ENCODE data around the gene RPS5. TPM values are rescaled to one million over a fixed set of nuclear protein-coding genes. Genes with fewer than 3 reads are reported as not detected.

The RPS5 gene
- total and polyA plus RNA-seq, 7 experiments from 2014 or later = 911 to 1,925 (median 1,596) TPM

GRCh38 chr19:58393725-58394033 is 6.6 kb downstream of the RPS5 start:
- peaks cover 5 to 17% (median 7%) of the 10 kb centered on the region in 5 donors for H3K27me3 Mint-ChIP-seq
- H3K36me3 Mint-ChIP-seq = peaks cover 11 to 38% (median 27%) of the 10 kb centered on the region in 5 donors

GRCh38 chr19:58394821-58395219 is 7.8 kb downstream of the RPS5 start:
- no peaks in the 10 kb centered on the region for H3K4me1 ChIP-seq (ENCODE audit: control insufficient read depth in 2 of 2, insufficient read depth in 2 of 2, low read length in 2 of 2)
- Mint-ChIP-seq H3K27me3 (peaks cover 5 to 19% (median 7%) of the 10 kb centered on the region in 5 donors), H3K4me1 (peaks cover 0 to 24% (median 15%) of the 10 kb centered on the region in 7 donors), H3K27ac (peak overlapping the region in 1 of 9 donors; percentile 32), H3K9me3 (no peaks in the 10 kb centered on the region), H3K4me3 (no peak overlapping the region), H3K36me3 (peaks cover 10 to 30% (median 18%) of the 10 kb centered on the region in 5 donors)
- ATAC-seq (no peak), DNase-seq (no peak)
- POLR2A ChIA-PET = interaction anchor here (0.6 to 1.3 kb wide), 2 partner anchors 32 to 115 kb away, joined by 3 read pairs; partner anchors contain the start of gene ZNF497
- H3K27me3 ChIP-seq (ENCODE audit: control insufficient read depth in 2 of 2, insufficient read depth in 2 of 2, low read length in 2 of 2) = peaks cover 3% of the 10 kb centered on the region in 2 donors
- H3K9me3 ChIP-seq (ENCODE audit: control insufficient read depth in 2 of 3, low read length in 3 of 3) = no peaks in the 10 kb centered on the region
- intact Hi-C loops (cut with micrococcal nuclease) = no loop called here
- H3K36me3 ChIP-seq (ENCODE audit: control insufficient read depth in 2 of 3, insufficient read depth in 3 of 3, low read length in 3 of 3) = peaks cover 0 to 54% (median 9%) of the 10 kb centered on the region in 3 experiments
- H3K27ac ChIP-seq (ENCODE audit: low read depth, low read length) = no peak overlapping the region
- CTCF ChIA-PET = no interaction called here
- H3K4me3 ChIP-seq (ENCODE audit: low read length) = no peak overlapping the region

More at GRCh38 chr19:58393725-58394033, 6.6 kb downstream of the RPS5 start:
- Mint-ChIP-seq H3K9me3 (no peaks in the 10 kb centered on the region), H3K27ac (no peak overlapping the region), H3K4me1 (peaks cover 6 to 28% (median 21%) of the 10 kb centered on the region in 7 donors), H3K4me3 (no peak overlapping the region)
- H3K27me3 ChIP-seq (ENCODE audit: control insufficient read depth in 2 of 2, insufficient read depth in 2 of 2, low read length in 2 of 2) = peaks cover 3% of the 10 kb centered on the region in 2 donors
- ChIA-PET POLR2A (no interaction called here), CTCF (no interaction called here)
- peaks cover 0 to 3% of the 10 kb centered on the region in 2 donors for H3K4me1 ChIP-seq (ENCODE audit: control insufficient read depth in 2 of 2, insufficient read depth in 2 of 2, low read length in 2 of 2)
- DNase-seq = no peak
- peaks cover 0 to 54% (median 14%) of the 10 kb centered on the region in 3 experiments for H3K36me3 ChIP-seq (ENCODE audit: control insufficient read depth in 2 of 3, insufficient read depth in 3 of 3, low read length in 3 of 3)
- intact Hi-C loops (cut with micrococcal nuclease) = no loop called here
- no peak for ATAC-seq
- no peaks in the 10 kb centered on the region for H3K9me3 ChIP-seq (ENCODE audit: control insufficient read depth in 2 of 3, low read length in 3 of 3)
- no peak overlapping the region for H3K4me3 ChIP-seq (ENCODE audit: low read length)
- H3K27ac ChIP-seq (ENCODE audit: low read depth, low read length) = no peak overlapping the region

- H3K36me3 ChIP-seq (ENCODE audit: control insufficient read depth in 2 of 3, insufficient read depth in 3 of 3, low read length in 3 of 3) = peaks cover 0 to 50% (median 9%) of the 10 kb centered on the region in 3 experiments
- H3K27ac Mint-ChIP-seq = peak within 1 kb of the TSS in 1 of 9 donors; percentile 32
Observed at GRCh38 chr19:58395220-58395978, 8.3 kb downstream of the RPS5 start, which contains the start of gene RNF225. Gene RNF225, plus strand, starts transcription at chr19:58395656. Its CDS starts 434 bp downstream, at chr19:58396090.

GRCh38 chr19:58395979-58396627 is 9.0 kb downstream of the RPS5 start:
- Histone ChIP-seq H3K9me3 (ENCODE audit: control insufficient read depth in 2 of 3, low read length in 3 of 3) (no peaks in the 10 kb centered on the region), H3K4me3 (ENCODE audit: low read length) (no peak overlapping the region), H3K4me1 (ENCODE audit: control insufficient read depth in 2 of 2, insufficient read depth in 2 of 2, low read length in 2 of 2) (peaks cover 6% of the 10 kb centered on the region in 2 donors), H3K36me3 (ENCODE audit: control insufficient read depth in 2 of 3, insufficient read depth in 3 of 3, low read length in 3 of 3) (peaks cover 0 to 43% (median 6%) of the 10 kb centered on the region in 3 experiments), H3K27me3 (ENCODE audit: control insufficient read depth in 2 of 2, insufficient read depth in 2 of 2, low read length in 2 of 2) (peaks cover 3% of the 10 kb centered on the region in 2 donors), H3K27ac (ENCODE audit: low read depth, low read length) (no peak overlapping the region)
- CTCF ChIA-PET = no interaction called here
- intact Hi-C loops (cut with micrococcal nuclease) = no loop called here
- Mint-ChIP-seq H3K27ac (no peak overlapping the region), H3K4me3 (peak overlapping the region in 1 of 10 donors; percentile 38), H3K9me3 (peaks cover 0 to under 1% (median 0%) of the 10 kb centered on the region in 11 donors), H3K27me3 (peaks cover 5 to 19% (median 7%) of the 10 kb centered on the region in 5 donors), H3K36me3 (peaks cover 5 to 24% (median 18%) of the 10 kb centered on the region in 5 donors), H3K4me1 (peaks cover 4 to 28% (median 10%) of the 10 kb centered on the region in 7 donors)
- no peak for DNase-seq
- no peak for ATAC-seq
- POLR2A ChIA-PET = interaction anchor here (0.5 to 1.3 kb wide), 2 partner anchors 15 to 33 kb away, joined by 3 to 4 read pairs; partner anchors contain the start of genes ZNF497 and ZNF837

More at GRCh38 chr19:58395220-58395978, 8.3 kb downstream of the RPS5 start, which contains the start of gene RNF225:
- peaks cover 0 to under 1% of the 10 kb centered on the region in 2 donors for H3K4me1 ChIP-seq (ENCODE audit: control insufficient read depth in 2 of 2, insufficient read depth in 2 of 2, low read length in 2 of 2)
- intact Hi-C loops (cut with micrococcal nuclease) = no loop called here
- H3K27me3 ChIP-seq (ENCODE audit: control insufficient read depth in 2 of 2, insufficient read depth in 2 of 2, low read length in 2 of 2) = peaks cover 3% of the 10 kb centered on the region in 2 donors
- no peaks in the 10 kb centered on the region for H3K9me3 ChIP-seq (ENCODE audit: control insufficient read depth in 2 of 3, low read length in 3 of 3)
- Mint-ChIP-seq H3K27me3 (peaks cover 5 to 19% (median 7%) of the 10 kb centered on the region in 5 donors), H3K9me3 (no peaks in the 10 kb centered on the region), H3K36me3 (peaks cover 10 to 30% (median 18%) of the 10 kb centered on the region in 5 donors), H3K4me3 (peak within 1 kb of the TSS in 1 of 10 donors; percentile 38), H3K4me1 (peaks cover 0 to 27% (median 13%) of the 10 kb centered on the region in 7 donors)
- no peak within 1 kb of the TSS for H3K4me3 ChIP-seq (ENCODE audit: low read length)
- ATAC-seq (peak; percentile 20), DNase-seq (no peak)
- ChIA-PET POLR2A (interaction anchor here (1.3 kb wide), 1 partner anchor 33 kb away, joined by 3 read pairs; the partner anchor contains the start of gene ZNF497), CTCF (no interaction called here)
- no peak within 1 kb of the TSS for H3K27ac ChIP-seq (ENCODE audit: low read depth, low read length)

- H3K4me1 Mint-ChIP-seq = peaks cover 8 to 32% (median 14%) of the 10 kb centered on the region in 7 donors
- Histone ChIP-seq H3K4me3 (ENCODE audit: low read length) (no peak overlapping the region), H3K4me1 (ENCODE audit: control insufficient read depth in 2 of 2, insufficient read depth in 2 of 2, low read length in 2 of 2) (peaks cover 6 to 8% of the 10 kb centered on the region in 2 donors), H3K36me3 (ENCODE audit: control insufficient read depth in 2 of 3, insufficient read depth in 3 of 3, low read length in 3 of 3) (peaks cover 0 to 36% (median 6%) of the 10 kb centered on the region in 3 experiments), H3K27ac (ENCODE audit: low read depth, low read length) (no peak overlapping the region), H3K27me3 (ENCODE audit: control insufficient read depth in 2 of 2, insufficient read depth in 2 of 2, low read length in 2 of 2) (peaks cover 3% of the 10 kb centered on the region in 2 donors), H3K9me3 (ENCODE audit: control insufficient read depth in 2 of 3, low read length in 3 of 3) (no peaks in the 10 kb centered on the region)
- H3K9me3 Mint-ChIP-seq = peaks cover 0 to 5% (median 0%) of the 10 kb centered on the region in 11 donors
- CTCF ChIA-PET = no interaction called here
- H3K27ac Mint-ChIP-seq = no peak overlapping the region
- POLR2A ChIA-PET = interaction anchor here (0.5 kb wide), 1 partner anchor 16 kb away, joined by 4 read pairs; the partner anchor contains the start of gene ZNF837
- intact Hi-C loops (cut with micrococcal nuclease) = no loop called here
- DNase-seq (no peak), ATAC-seq (no peak)
- H3K4me3 Mint-ChIP-seq = peak overlapping the region in 1 of 10 donors; percentile 38
- H3K27me3 Mint-ChIP-seq = peaks cover 5 to 22% (median 7%) of the 10 kb centered on the region in 5 donors
- peaks cover 5 to 24% (median 20%) of the 10 kb centered on the region in 5 donors for H3K36me3 Mint-ChIP-seq
Observed at GRCh38 chr19:58396691-58397532, 9.8 kb downstream of the RPS5 start.

All from naive thymus-derived CD4-positive, alpha-beta T cell (primary cell).